Natural killer cell (primary cell): ENCODE measurements around the gene GRK2. TPM values are rescaled to one million over a fixed set of nuclear protein-coding genes. Genes with fewer than 3 reads are reported as not detected.

ENCODE experiments used
- ATAC-seq, 3 donors: fragments of 150-1000 bp in 2 of 3; fragments of 200-7000 bp in 1 of 3; cut with Tn5 transposase; 1 replicate in 1 of 3; 2 replicates in 2 of 3; pipeline ENCODE4 v1.10.0; 2021; ENCODE audit warnings: mild to moderate bottlenecking in 2 of 3, moderate library complexity in 2 of 3
- DNase-seq, 2 donors: peaks; one replicate each; pipeline versions ENCODE4 v3.0.0 to v3.0.0-alpha.2; 2013 to 2021; ENCODE audit warnings: mixed read lengths in 1 of 2
- H3K27ac ChIP-seq: one replicate; pipeline ENCODE4 v1.5.1; 2013; ENCODE audit warnings: mild to moderate bottlenecking, low read length
- H3K27me3 ChIP-seq: one replicate; pipeline ENCODE4 v1.6.1; 2013; ENCODE audit warnings: low read length; ENCODE audit not compliant: control insufficient read depth, insufficient read depth
- H3K36me3 ChIP-seq: one replicate; pipeline ENCODE4 v1.6.1; 2013; ENCODE audit warnings: low read length; ENCODE audit not compliant: control insufficient read depth, insufficient read depth
- H3K4me1 ChIP-seq: one replicate; pipeline ENCODE4 v1.6.1; 2013; ENCODE audit warnings: low read length; ENCODE audit not compliant: control insufficient read depth, insufficient read depth
- H3K4me3 ChIP-seq: one replicate; pipeline ENCODE4 v1.5.1; 2013; ENCODE audit warnings: low read length
- H3K9me3 ChIP-seq: one replicate; pipeline ENCODE4 v1.6.1; 2013; ENCODE audit warnings: low read length; ENCODE audit not compliant: control insufficient read depth, insufficient read depth
- H3K27ac Mint-ChIP-seq, 2 donors: one replicate each; pipeline ENCODE4 v1.8.0; 2022; ENCODE audit warnings: mild to moderate bottlenecking in 2 of 2, mixed read lengths in 2 of 2, moderate library complexity in 1 of 2
- H3K27me3 Mint-ChIP-seq, 2 donors: one replicate each; pipeline ENCODE4 v1.8.0; 2022; ENCODE audit warnings: low read depth in 2 of 2, mixed read lengths in 2 of 2
- H3K36me3 Mint-ChIP-seq: one replicate; pipeline ENCODE4 v1.8.0; 2022; ENCODE audit warnings: mixed read lengths
- H3K4me1 Mint-ChIP-seq, 2 donors: one replicate each; pipeline ENCODE4 v1.8.0; 2022; ENCODE audit warnings: mixed read lengths in 2 of 2
- H3K4me3 Mint-ChIP-seq: one replicate; pipeline ENCODE4 v1.8.0; 2022; ENCODE audit warnings: mild to moderate bottlenecking, moderate library complexity, mixed read lengths
- H3K9me3 Mint-ChIP-seq, 2 donors: one replicate each; pipeline ENCODE4 v1.8.0; 2022; ENCODE audit warnings: mixed read lengths in 2 of 2
- WGBS: methylation state at CpG from one replicate; pipeline ENCODE4 v1.1.7; 2013; ENCODE audit warnings: missing lambda C conversion rate; ENCODE audit not compliant: insufficient coverage; 5-methylcytosine and 5-hydroxymethylcytosine counted together
- intact Hi-C: fragments of 100-400 bp; cut with micrococcal nuclease; formaldehyde crosslinking; loops from one replicate; pipeline ENCODE4 v1.14.2; 2022
- total RNA-seq, 4 donors: library from RNA; stranded (reverse); fragments of 120-200 nt in 1 of 4; gene quantifications; one replicate each; pipeline versions ENCODE4 v1.2.3 to v1.2.4, GENCODE V29; 2013 to 2022
- TF ChIP-seq, protein P1 (sequence below): fragments of 200-600 bp; IDR thresholded peaks from one replicate; pipeline ENCODE4 v1.8.0; 2022; ENCODE audit warnings: antibody characterized with exemption

The GRK2 gene
- total RNA-seq, 3 donors from 2014 or later (not counting 1 experiment from before 2014, with no cell fraction given), result 390 to 482 (median 441) TPM

DNA sequence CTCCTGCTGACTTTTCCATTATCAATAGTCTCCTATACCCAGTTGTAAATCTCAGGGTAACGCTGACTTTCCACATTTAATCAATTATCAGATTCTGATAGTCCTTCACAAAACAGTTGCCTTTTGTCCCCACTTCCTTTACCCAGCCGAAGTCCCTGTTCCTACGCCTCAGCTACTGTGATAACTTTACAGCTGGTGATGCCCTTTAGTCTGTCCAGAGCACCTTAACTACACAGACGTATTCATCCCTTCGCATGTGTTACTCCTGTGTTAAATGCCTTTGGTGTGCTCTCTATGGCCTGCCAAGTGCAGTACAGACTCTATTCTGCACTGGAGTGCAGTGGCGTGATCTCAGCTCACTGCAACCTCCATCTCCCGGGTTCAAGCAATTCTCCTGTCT, 57.3 kb downstream of the GRK2 start:
- Histone ChIP-seq H3K36me3 (no peaks in the 10 kb centered on the region), H3K9me3 (no peaks in the 10 kb centered on the region), H3K27me3 (no peaks in the 10 kb centered on the region), H3K4me3 (no peak overlapping the region), H3K27ac (no peak overlapping the region), H3K4me1 (no peaks in the 10 kb centered on the region)
- WGBS, result 94% methylated on average over 7 of the region's 7 CpGs
- intact Hi-C loops, result no loop called here
- TF ChIP-seq, protein P1, sequence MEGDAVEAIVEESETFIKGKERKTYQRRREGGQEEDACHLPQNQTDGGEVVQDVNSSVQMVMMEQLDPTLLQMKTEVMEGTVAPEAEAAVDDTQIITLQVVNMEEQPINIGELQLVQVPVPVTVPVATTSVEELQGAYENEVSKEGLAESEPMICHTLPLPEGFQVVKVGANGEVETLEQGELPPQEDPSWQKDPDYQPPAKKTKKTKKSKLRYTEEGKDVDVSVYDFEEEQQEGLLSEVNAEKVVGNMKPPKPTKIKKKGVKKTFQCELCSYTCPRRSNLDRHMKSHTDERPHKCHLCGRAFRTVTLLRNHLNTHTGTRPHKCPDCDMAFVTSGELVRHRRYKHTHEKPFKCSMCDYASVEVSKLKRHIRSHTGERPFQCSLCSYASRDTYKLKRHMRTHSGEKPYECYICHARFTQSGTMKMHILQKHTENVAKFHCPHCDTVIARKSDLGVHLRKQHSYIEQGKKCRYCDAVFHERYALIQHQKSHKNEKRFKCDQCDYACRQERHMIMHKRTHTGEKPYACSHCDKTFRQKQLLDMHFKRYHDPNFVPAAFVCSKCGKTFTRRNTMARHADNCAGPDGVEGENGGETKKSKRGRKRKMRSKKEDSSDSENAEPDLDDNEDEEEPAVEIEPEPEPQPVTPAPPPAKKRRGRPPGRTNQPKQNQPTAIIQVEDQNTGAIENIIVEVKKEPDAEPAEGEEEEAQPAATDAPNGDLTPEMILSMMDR, result no peak
- H3K4me1 Mint-ChIP-seq, result no peaks in the 10 kb centered on the region
- peaks cover 0 to 7% of the 10 kb centered on the region in 2 donors for H3K27me3 Mint-ChIP-seq
- no peaks in the 10 kb centered on the region for H3K9me3 Mint-ChIP-seq
- H3K4me3 Mint-ChIP-seq, result no peak overlapping the region
- ATAC-seq (no peak), DNase-seq (no peak)
- no peak overlapping the region for H3K27ac Mint-ChIP-seq
- H3K36me3 Mint-ChIP-seq, result no peaks in the 10 kb centered on the region

DNA sequence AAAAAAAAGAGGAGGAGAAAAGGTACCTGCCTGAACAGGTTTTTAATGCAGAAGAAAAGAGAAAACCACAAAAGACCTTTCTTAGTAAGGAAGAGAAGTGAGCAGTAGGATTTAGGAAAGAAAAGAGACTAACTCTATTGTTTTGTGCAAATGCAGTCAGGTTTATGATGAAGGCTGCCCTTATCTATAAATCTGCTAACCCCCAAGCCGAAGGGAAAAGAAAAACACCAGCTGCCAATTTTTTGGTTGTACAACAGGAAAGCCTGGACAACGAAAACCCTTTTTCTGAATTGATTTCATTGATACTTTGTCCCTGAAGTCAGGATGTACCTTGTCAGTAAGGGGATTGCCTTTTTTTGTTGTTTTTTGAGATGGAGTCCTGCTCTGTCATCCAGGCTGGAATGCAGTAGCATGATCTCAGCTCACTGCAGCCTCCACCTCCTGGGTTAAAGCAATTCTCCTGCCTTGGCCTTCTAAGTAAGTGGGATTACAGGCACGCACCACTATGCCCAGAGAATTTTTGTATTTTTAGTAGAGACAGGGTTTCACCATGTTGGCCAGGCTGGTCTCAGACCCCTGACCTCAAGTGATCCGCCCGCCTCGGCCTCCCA, 65.9 kb downstream of the GRK2 start:
- DNase-seq, result no peak
- H3K9me3 ChIP-seq, result no peaks in the 10 kb centered on the region
- H3K27ac ChIP-seq, result no peak overlapping the region
- H3K27ac Mint-ChIP-seq, result no peak overlapping the region
- H3K36me3 ChIP-seq, result no peaks in the 10 kb centered on the region
- TF ChIP-seq, protein P1, result no peak
- H3K27me3 ChIP-seq, result no peaks in the 10 kb centered on the region
- no peaks in the 10 kb centered on the region for H3K9me3 Mint-ChIP-seq
- H3K4me1 ChIP-seq, result no peaks in the 10 kb centered on the region
- no peak overlapping the region for H3K4me3 Mint-ChIP-seq
- ATAC-seq, result no peak
- H3K36me3 Mint-ChIP-seq, result no peaks in the 10 kb centered on the region
- intact Hi-C loops, result no loop called here
- H3K4me1 Mint-ChIP-seq, result no peaks in the 10 kb centered on the region
- no peak overlapping the region for H3K4me3 ChIP-seq
- H3K27me3 Mint-ChIP-seq, result no peaks in the 10 kb centered on the region
- WGBS, result 82% methylated on average over 6 of the region's 6 CpGs

Other genes starting within 250 kb of the GRK2 start
- not detected for gene SYT12, start 243.3 kb upstream of the GRK2 start, total RNA-seq
- gene RHOD, start 209.6 kb upstream of the GRK2 start, total RNA-seq, result not detected
- 100 to 1,000 TPM; 268 to 312 (median 283) TPM for gene KDM2A, start 147.2 kb upstream of the GRK2 start, total RNA-seq
- 100 to 1,000 TPM; 212 to 316 (median 231) TPM for gene ANKRD13D, start 22.8 kb downstream of the GRK2 start, total RNA-seq
- gene SSH3, start 37.1 kb downstream of the GRK2 start, total RNA-seq, result 10 to 100 TPM; 34.3 to 42.7 (median 38.1) TPM
- 10 to 100 TPM; 45.8 to 63.7 (median 60.5) TPM for gene POLD4, start 87.1 kb downstream of the GRK2 start, total RNA-seq
- gene CLCF1, start 107.1 kb downstream of the GRK2 start, total RNA-seq, result 10 to 100 TPM in 2 of 3 donors, 1 to 10 TPM in 1; 9.8 to 13.4 (median 10.3) TPM
- gene RAD9A, start 125.5 kb downstream of the GRK2 start, total RNA-seq, result 10 to 100 TPM; 30.2 to 47.1 (median 37.3) TPM
- 100 to 1,000 TPM; 222 to 245 (median 233) TPM for gene PPP1CA, start 135.4 kb downstream of the GRK2 start, total RNA-seq
- 100 to 1,000 TPM; 314 to 359 (median 342) TPM for gene TBC1D10C, start 137.6 kb downstream of the GRK2 start, total RNA-seq
- gene CARNS1, start 149.2 kb downstream of the GRK2 start, total RNA-seq, result 10 to 100 TPM; 25.0 to 29.0 (median 25.0) TPM
- 10 to 100 TPM; 81.0 to 89.6 (median 84.6) TPM for gene RPS6KB2, start 162.0 kb downstream of the GRK2 start, total RNA-seq
- gene PTPRCAP, start 171.2 kb downstream of the GRK2 start, total RNA-seq, result 100 to 1,000 TPM; 240 to 301 (median 269) TPM
- 10 to 100 TPM in 2 of 3 donors, 1 to 10 TPM in 1; 9.7 to 16.2 (median 15.0) TPM for gene CORO1B, start 177.0 kb downstream of the GRK2 start, total RNA-seq
- gene GPR152, start 186.3 kb downstream of the GRK2 start, total RNA-seq, result under 1 TPM in 1 of 3 donors, not detected in 2; 0.25 TPM
- 10 to 100 TPM; 12.9 to 22.8 (median 21.3) TPM for gene CABP4, start 188.9 kb downstream of the GRK2 start, total RNA-seq
- 10 to 100 TPM; 57.8 to 65.7 (median 61.2) TPM for gene TMEM134, start 202.8 kb downstream of the GRK2 start, total RNA-seq
- 100 to 1,000 TPM in 1 of 3 donors, 10 to 100 TPM in 2; 93.3 to 113 (median 98.1) TPM for gene AIP, start 216.6 kb downstream of the GRK2 start, total RNA-seq
- gene PITPNM1, start 238.9 kb downstream of the GRK2 start, total RNA-seq, result 100 to 1,000 TPM in 2 of 3 donors, 10 to 100 TPM in 1; 99.9 to 135 (median 123) TPM
- gene CDK2AP2, start 241.7 kb downstream of the GRK2 start, total RNA-seq, result 10 to 100 TPM; 57.9 to 67.7 (median 65.5) TPM